ENCODE results near the gene LCORL.

- TF ChIP-seq, protein P1, sequence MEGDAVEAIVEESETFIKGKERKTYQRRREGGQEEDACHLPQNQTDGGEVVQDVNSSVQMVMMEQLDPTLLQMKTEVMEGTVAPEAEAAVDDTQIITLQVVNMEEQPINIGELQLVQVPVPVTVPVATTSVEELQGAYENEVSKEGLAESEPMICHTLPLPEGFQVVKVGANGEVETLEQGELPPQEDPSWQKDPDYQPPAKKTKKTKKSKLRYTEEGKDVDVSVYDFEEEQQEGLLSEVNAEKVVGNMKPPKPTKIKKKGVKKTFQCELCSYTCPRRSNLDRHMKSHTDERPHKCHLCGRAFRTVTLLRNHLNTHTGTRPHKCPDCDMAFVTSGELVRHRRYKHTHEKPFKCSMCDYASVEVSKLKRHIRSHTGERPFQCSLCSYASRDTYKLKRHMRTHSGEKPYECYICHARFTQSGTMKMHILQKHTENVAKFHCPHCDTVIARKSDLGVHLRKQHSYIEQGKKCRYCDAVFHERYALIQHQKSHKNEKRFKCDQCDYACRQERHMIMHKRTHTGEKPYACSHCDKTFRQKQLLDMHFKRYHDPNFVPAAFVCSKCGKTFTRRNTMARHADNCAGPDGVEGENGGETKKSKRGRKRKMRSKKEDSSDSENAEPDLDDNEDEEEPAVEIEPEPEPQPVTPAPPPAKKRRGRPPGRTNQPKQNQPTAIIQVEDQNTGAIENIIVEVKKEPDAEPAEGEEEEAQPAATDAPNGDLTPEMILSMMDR (IDR thresholded peaks at IDR 0.05), result no peak
- no peak for TF ChIP-seq POLR2A (IDR thresholded peaks at IDR 0.05)
Observed at GRCh38 chr4:17814140-17814539, 207.4 kb downstream of the LCORL start.

Measured in esophagus squamous epithelium (tissue), 4 donors.